ENCODE measurements around the gene AHSP. TPM values are rescaled to one million over a fixed set of nuclear protein-coding genes. Genes with fewer than 3 reads are reported as not detected.

The AHSP gene
- total RNA-seq, 1 donor from 2014 or later, result not detected

GRCh38 chr16:31488468-31489297, 39.0 kb upstream of the AHSP start:
- peaks cover 11% of the 10 kb centered on the region for H3K4me1 Mint-ChIP-seq (ENCODE audit: unreplicated experiment)
- H3K4me3 Mint-ChIP-seq (ENCODE audit: unreplicated experiment), result peak overlapping the region; percentile 74
- H3K9me3 Mint-ChIP-seq (ENCODE audit: unreplicated experiment), result no peaks in the 10 kb centered on the region
- H3K27me3 Mint-ChIP-seq (ENCODE audit: unreplicated experiment), result peaks cover 3% of the 10 kb centered on the region
- DNase-seq (ENCODE audit: extremely low spot score, unreplicated experiment), result no peak
- no peak for TF ChIP-seq CTCF (IDR thresholded peaks at IDR 0.05)
- no peak overlapping the region for H3K27ac Mint-ChIP-seq (ENCODE audit: unreplicated experiment)
- H3K36me3 Mint-ChIP-seq (ENCODE audit: unreplicated experiment), result peaks cover 26% of the 10 kb centered on the region

- Mint-ChIP-seq H3K27me3 (ENCODE audit: unreplicated experiment) (peaks cover 3% of the 10 kb centered on the region), H3K4me3 (ENCODE audit: unreplicated experiment) (no peak overlapping the region), H3K36me3 (ENCODE audit: unreplicated experiment) (peaks cover 26% of the 10 kb centered on the region), H3K4me1 (ENCODE audit: unreplicated experiment) (peaks cover 10% of the 10 kb centered on the region), H3K9me3 (ENCODE audit: unreplicated experiment) (no peaks in the 10 kb centered on the region), H3K27ac (ENCODE audit: unreplicated experiment) (no peak overlapping the region)
- DNase-seq (ENCODE audit: extremely low spot score, unreplicated experiment), result no peak
- TF ChIP-seq CTCF (IDR thresholded peaks at IDR 0.05), result no peak
These were observed 38.5 kb upstream of the AHSP start for GRCh38 chr16:31489298-31489564.

GRCh38 chr16:31489616-31490584, 37.8 kb upstream of the AHSP start:
- no peak for DNase-seq (ENCODE audit: extremely low spot score, unreplicated experiment)
- peaks cover 3% of the 10 kb centered on the region for H3K27me3 Mint-ChIP-seq (ENCODE audit: unreplicated experiment)
- H3K4me1 Mint-ChIP-seq (ENCODE audit: unreplicated experiment), result peaks cover 9% of the 10 kb centered on the region
- H3K9me3 Mint-ChIP-seq (ENCODE audit: unreplicated experiment), result no peaks in the 10 kb centered on the region
- H3K36me3 Mint-ChIP-seq (ENCODE audit: unreplicated experiment), result peaks cover 29% of the 10 kb centered on the region
- TF ChIP-seq CTCF (IDR thresholded peaks at IDR 0.05), result no peak
- no peak overlapping the region for H3K4me3 Mint-ChIP-seq (ENCODE audit: unreplicated experiment)
- H3K27ac Mint-ChIP-seq (ENCODE audit: unreplicated experiment), result no peak overlapping the region

- Mint-ChIP-seq H3K27ac (ENCODE audit: unreplicated experiment) (no peak overlapping the region), H3K4me3 (ENCODE audit: unreplicated experiment) (no peak overlapping the region), H3K9me3 (ENCODE audit: unreplicated experiment) (no peaks in the 10 kb centered on the region), H3K27me3 (ENCODE audit: unreplicated experiment) (peaks cover 3% of the 10 kb centered on the region), H3K4me1 (ENCODE audit: unreplicated experiment) (peaks cover 9% of the 10 kb centered on the region), H3K36me3 (ENCODE audit: unreplicated experiment) (peaks cover 34% of the 10 kb centered on the region)
- no peak for TF ChIP-seq CTCF (IDR thresholded peaks at IDR 0.05)
- DNase-seq (ENCODE audit: extremely low spot score, unreplicated experiment), result no peak
These were observed 35.8 kb upstream of the AHSP start for GRCh38 chr16:31491778-31492418.

Measured in osteocyte (in vitro differentiated cells).